CD4-positive, alpha-beta memory T cell (primary cell): ENCODE measurements around the gene CCNQ. TPM values are rescaled to one million over a fixed set of nuclear protein-coding genes. Genes with fewer than 3 reads are reported as not detected.
A peak's percentile ranks its signal among the peaks of the same experiment; 100 is the strongest.

Source experiments
- CTCF ChIA-PET: fragments of 350-600 bp; sonication (Branson Sonifier 250); formaldehyde crosslinking; loops from one replicate; lab custom pipeline; 2021; ENCODE audit warnings: inconsistent platforms; ENCODE audit not compliant: partially characterized antibody; lab: Charles Lee
- POLR2A ChIA-PET: fragments of 350-600 bp; sonication (Branson Sonifier 250); formaldehyde crosslinking; loops from one replicate; lab custom pipeline; 2021; ENCODE audit not compliant: partially characterized antibody; lab: Charles Lee
- DNase-seq, 5 donors: peaks; one replicate each; pipeline versions ENCODE4 v3.0.0 to v3.0.0-alpha.2; 2020 to 2022; ENCODE audit warnings: mixed read lengths in 1 of 5
- H3K27ac ChIP-seq: one replicate; pipeline ENCODE4 v1.7.0; 2013; ENCODE audit warnings: low read depth, low read length
- H3K27me3 ChIP-seq: 2 replicates; pipeline ENCODE4 v1.7.0; 2013; ENCODE audit warnings: mild to moderate bottlenecking, low read length, moderate library complexity; ENCODE audit not compliant: insufficient read depth
- H3K36me3 ChIP-seq: 2 replicates; pipeline ENCODE4 v1.7.0; 2013; ENCODE audit warnings: mild to moderate bottlenecking, low read length, moderate library complexity; ENCODE audit not compliant: insufficient read depth
- H3K4me1 ChIP-seq: 2 replicates; pipeline ENCODE4 v1.7.0; 2013; ENCODE audit warnings: mild to moderate bottlenecking, low read length, moderate library complexity; ENCODE audit not compliant: insufficient read depth
- H3K4me3 ChIP-seq, 2 donors: one replicate each; pipeline ENCODE4 v1.7.0; 2013; ENCODE audit warnings: low read length in 2 of 2, mild to moderate bottlenecking in 1 of 2
- H3K9me3 ChIP-seq, 2 donors: one replicate each; pipeline ENCODE4 v1.7.0; 2013; ENCODE audit warnings: low read length in 2 of 2, control low read depth in 1 of 2; ENCODE audit not compliant: control insufficient read depth in 1 of 2
- H3K27ac Mint-ChIP-seq, 7 donors: one replicate each; pipeline ENCODE4 v1.8.0; 2020 to 2021; ENCODE audit warnings: mixed read lengths in 7 of 7, mild to moderate bottlenecking in 6 of 7, inconsistent platforms in 3 of 7, moderate library complexity in 3 of 7
- H3K27me3 Mint-ChIP-seq, 2 donors: one replicate each; pipeline ENCODE4 v1.8.0; 2020 to 2021; ENCODE audit warnings: mixed read lengths in 2 of 2
- H3K36me3 Mint-ChIP-seq, 2 donors: one replicate each; pipeline ENCODE4 v1.8.0; 2020 to 2021; ENCODE audit warnings: mixed read lengths in 2 of 2, inconsistent platforms in 1 of 2, mild to moderate bottlenecking in 1 of 2
- H3K4me1 Mint-ChIP-seq, 4 donors: one replicate each; pipeline ENCODE4 v1.8.0; 2020 to 2021; ENCODE audit warnings: mixed read lengths in 4 of 4, mild to moderate bottlenecking in 1 of 4
- H3K4me3 Mint-ChIP-seq, 8 donors: one replicate each; pipeline ENCODE4 v1.8.0; 2020 to 2021; ENCODE audit warnings: mixed read lengths in 8 of 8, mild to moderate bottlenecking in 7 of 8, moderate library complexity in 6 of 8, inconsistent platforms in 3 of 8
- H3K9me3 Mint-ChIP-seq, 8 donors: one replicate each; pipeline ENCODE4 v1.8.0; 2020 to 2021; ENCODE audit warnings: mixed read lengths in 8 of 8, mild to moderate bottlenecking in 5 of 8, inconsistent platforms in 3 of 8, moderate library complexity in 1 of 8
- intact Hi-C: fragments of 100-400 bp; cut with micrococcal nuclease; formaldehyde crosslinking; loops from one replicate; pipeline ENCODE4 v1.15.1; 2023
- polyA plus RNA-seq, 2 donors: library from polyadenylated mRNA; unstranded; fragments of 300-500 nt; fragmentation: Illumina TruSeq; gene quantifications; one replicate each; pipeline ENCODE4 v1.2.3, GENCODE V29; 2021
- total RNA-seq, 2 experiments: library from RNA; stranded (reverse); gene quantifications; one replicate each; pipeline ENCODE4 v1.2.3, GENCODE V29; 2021

Gene CCNQ
- total and polyA plus RNA-seq, 4 experiments from 2014 or later: 26.1 to 53.6 (median 38.8) TPM

- ChIA-PET POLR2A (no interaction called here), CTCF (no interaction called here)
- peaks cover under 1% of the 10 kb centered on the region for H3K4me1 ChIP-seq
- no peak overlapping the region for H3K4me3 ChIP-seq
- H3K9me3 Mint-ChIP-seq: no peaks in the 10 kb centered on the region
- no peaks in the 10 kb centered on the region for H3K36me3 Mint-ChIP-seq
- H3K27me3 Mint-ChIP-seq: peaks cover 0 to 2% of the 10 kb centered on the region in 2 donors
- no peaks in the 10 kb centered on the region for H3K36me3 ChIP-seq
- no peak overlapping the region for H3K27ac ChIP-seq
- DNase-seq: no peak
- H3K27me3 ChIP-seq: no peaks in the 10 kb centered on the region
- no peak overlapping the region for H3K27ac Mint-ChIP-seq
- peaks cover 0 to 4% (median under 1%) of the 10 kb centered on the region in 4 donors for H3K4me1 Mint-ChIP-seq
- H3K9me3 ChIP-seq: no peaks in the 10 kb centered on the region
- no peak overlapping the region for H3K4me3 Mint-ChIP-seq
- intact Hi-C loops: no loop called here
Measured at GRCh38 chrX:153620576-153620975, 21.6 kb upstream of the CCNQ start.

GRCh38 chrX:153614818-153615217 lies 15.9 kb upstream of the CCNQ start:
- Mint-ChIP-seq H3K36me3 (peaks cover 0 to 2% of the 10 kb centered on the region in 2 donors), H3K27ac (peak overlapping the region; percentile 29 to 90 (median 65)), H3K4me3 (peak overlapping the region; percentile 11 to 64 (median 27)), H3K9me3 (peaks cover 0 to 6% (median 0%) of the 10 kb centered on the region in 8 donors), H3K4me1 (peaks cover 10 to 28% (median 16%) of the 10 kb centered on the region in 4 donors), H3K27me3 (no peaks in the 10 kb centered on the region)
- no peaks in the 10 kb centered on the region for H3K27me3 ChIP-seq
- H3K4me1 ChIP-seq: peaks cover 19% of the 10 kb centered on the region
- H3K9me3 ChIP-seq: no peaks in the 10 kb centered on the region
- no peak overlapping the region for H3K4me3 ChIP-seq
- DNase-seq: peak in 4 of 5 donors; percentile 12 to 25 (median 15)
- ChIA-PET CTCF (interaction anchor here (1.1 kb wide), 1 partner anchor 10 kb away, joined by 3 read pairs; no protein-coding TSS in a partner anchor), POLR2A (interaction anchor here (1.0 kb wide), 2 partner anchors 14 to 29 kb away, joined by 3 read pairs; no protein-coding TSS in a partner anchor)
- no peak overlapping the region for H3K27ac ChIP-seq
- no peaks in the 10 kb centered on the region for H3K36me3 ChIP-seq
- intact Hi-C loops: loop anchor here (10.0 kb wide), 1 partner anchor 110 kb away; the partner anchor contains the start of genes ABCD1 and BCAP31

GRCh38 chrX:153612413-153612812 lies 13.5 kb upstream of the CCNQ start:
- H3K4me1 ChIP-seq: peaks cover 22% of the 10 kb centered on the region
- DNase-seq: no peak
- H3K36me3 Mint-ChIP-seq: peaks cover 0 to 2% of the 10 kb centered on the region in 2 donors
- H3K9me3 Mint-ChIP-seq: peaks cover 0 to 6% (median 0%) of the 10 kb centered on the region in 8 donors
- ChIA-PET POLR2A (no interaction called here), CTCF (interaction anchor here (1.6 kb wide), 1 partner anchor 56 kb away, joined by 3 read pairs; no protein-coding TSS in a partner anchor)
- no peaks in the 10 kb centered on the region for H3K27me3 Mint-ChIP-seq
- no peaks in the 10 kb centered on the region for H3K36me3 ChIP-seq
- peaks cover 10 to 32% (median 17%) of the 10 kb centered on the region in 4 donors for H3K4me1 Mint-ChIP-seq
- H3K27ac ChIP-seq: no peak overlapping the region
- H3K9me3 ChIP-seq: no peaks in the 10 kb centered on the region
- no peaks in the 10 kb centered on the region for H3K27me3 ChIP-seq
- no peak overlapping the region for H3K4me3 Mint-ChIP-seq
- intact Hi-C loops: loop anchor here (10.0 kb wide), 1 partner anchor 112 kb away; the partner anchor contains the start of genes ABCD1 and BCAP31
- H3K4me3 ChIP-seq: no peak overlapping the region
- H3K27ac Mint-ChIP-seq: no peak overlapping the region

- peaks cover 0 to 2% of the 10 kb centered on the region in 2 donors for H3K36me3 Mint-ChIP-seq
- H3K9me3 Mint-ChIP-seq: peaks cover 0 to 6% (median 0%) of the 10 kb centered on the region in 8 donors
- no peaks in the 10 kb centered on the region for H3K27me3 ChIP-seq
- no peak overlapping the region for H3K27ac ChIP-seq
- H3K4me1 ChIP-seq: peaks cover 22% of the 10 kb centered on the region
- peak overlapping the region in 2 of 7 donors; percentile 10 to 76 for H3K27ac Mint-ChIP-seq
- POLR2A ChIA-PET: interaction anchor here (0.6 to 2.4 kb wide), 3 partner anchors 12 to 53 kb away, joined by 3 to 25 read pairs (median 3); partner anchors contain the start of gene CCNQ
- peaks cover 10 to 32% (median 17%) of the 10 kb centered on the region in 4 donors for H3K4me1 Mint-ChIP-seq
- no peak for DNase-seq
- H3K9me3 ChIP-seq: no peaks in the 10 kb centered on the region
- H3K4me3 ChIP-seq: no peak overlapping the region
- CTCF ChIA-PET: interaction anchor here (1.3 to 4.4 kb wide), 5 partner anchors 12 to 57 kb away, joined by 3 to 42 read pairs (median 31); partner anchors contain the start of gene CCNQ
- H3K27me3 Mint-ChIP-seq: no peaks in the 10 kb centered on the region
- no peaks in the 10 kb centered on the region for H3K36me3 ChIP-seq
- H3K4me3 Mint-ChIP-seq: peak overlapping the region in 1 of 8 donors; percentile 3
- intact Hi-C loops: loop anchor here (2.0 to 10.0 kb wide), 2 partner anchors 57 to 113 kb away; partner anchors contain the start of genes ABCD1 and BCAP31
Measured at GRCh38 chrX:153611298-153612095, 12.6 kb upstream of the CCNQ start.

- H3K4me3 ChIP-seq: peak overlapping the region in 1 of 2 donors; percentile 38
- intact Hi-C loops: loop anchor here (1.0 to 10.0 kb wide), 5 partner anchors 12 to 114 kb away; partner anchors contain the start of genes ABCD1, BCAP31 and CCNQ
Measured at GRCh38 chrX:153610836-153611213, 11.9 kb upstream of the CCNQ start.

GRCh38 chrX:153609917-153610835 lies 11.2 kb upstream of the CCNQ start:
- Histone ChIP-seq H3K4me3 (peak overlapping the region in 1 of 2 donors; percentile 38), H3K4me1 (peaks cover 17% of the 10 kb centered on the region), H3K36me3 (no peaks in the 10 kb centered on the region), H3K27me3 (no peaks in the 10 kb centered on the region), H3K27ac (no peak overlapping the region), H3K9me3 (no peaks in the 10 kb centered on the region)
- peak; percentile 72 to 74 (median 73) for DNase-seq
- H3K36me3 Mint-ChIP-seq: peaks cover 0 to 2% of the 10 kb centered on the region in 2 donors
- peak overlapping the region; percentile 46 to 91 (median 79) for H3K27ac Mint-ChIP-seq
- peaks cover 6 to 24% (median 13%) of the 10 kb centered on the region in 4 donors for H3K4me1 Mint-ChIP-seq
- ChIA-PET POLR2A (interaction anchor here (0.6 to 2.4 kb wide), 8 partner anchors 8 to 1156 kb away, joined by 3 to 25 read pairs (median 3); partner anchors contain the start of gene CCNQ), CTCF (interaction anchor here (0.8 to 4.4 kb wide), 18 partner anchors 11 to 649 kb away, joined by 3 to 42 read pairs (median 4); partner anchors contain the start of genes CCNQ and DUSP9)
- H3K9me3 Mint-ChIP-seq: peaks cover 0 to 6% (median 0%) of the 10 kb centered on the region in 8 donors
- H3K4me3 Mint-ChIP-seq: peak overlapping the region; percentile 81 to 90 (median 83)
- no peaks in the 10 kb centered on the region for H3K27me3 Mint-ChIP-seq
- intact Hi-C loops: loop anchor here (1.0 to 10.0 kb wide), 5 partner anchors 11 to 115 kb away; partner anchors contain the start of genes ABCD1, BCAP31 and CCNQ

More at GRCh38 chrX:153610836-153611213, 11.9 kb upstream of the CCNQ start:
- H3K9me3 ChIP-seq: no peaks in the 10 kb centered on the region
- H3K27me3 ChIP-seq: no peaks in the 10 kb centered on the region
- no peaks in the 10 kb centered on the region for H3K36me3 ChIP-seq
- H3K27me3 Mint-ChIP-seq: no peaks in the 10 kb centered on the region
- H3K4me1 Mint-ChIP-seq: peaks cover 10 to 29% (median 17%) of the 10 kb centered on the region in 4 donors
- peaks cover 22% of the 10 kb centered on the region for H3K4me1 ChIP-seq
- DNase-seq: no peak
- H3K9me3 Mint-ChIP-seq: peaks cover 0 to 6% (median 0%) of the 10 kb centered on the region in 8 donors
- H3K36me3 Mint-ChIP-seq: peaks cover 0 to 2% of the 10 kb centered on the region in 2 donors
- ChIA-PET POLR2A (interaction anchor here (0.6 to 2.4 kb wide), 4 partner anchors 11 to 669 kb away, joined by 3 to 25 read pairs (median 3); partner anchors contain the start of gene CCNQ), CTCF (interaction anchor here (1.3 to 4.4 kb wide), 4 partner anchors 11 to 57 kb away, joined by 3 to 42 read pairs (median 32); partner anchors contain the start of gene CCNQ)
- peak overlapping the region in 5 of 7 donors; percentile 13 to 91 (median 70) for H3K27ac Mint-ChIP-seq
- H3K4me3 Mint-ChIP-seq: peak overlapping the region; percentile 81 to 90 (median 83)
- no peak overlapping the region for H3K27ac ChIP-seq
